Measurements from ENCODE around the gene PACS1.

The PACS1 gene

GRCh38 chr11:66281001-66281400 lies 210.9 kb downstream of the PACS1 start:
- DNase-seq: no peak

DNA sequence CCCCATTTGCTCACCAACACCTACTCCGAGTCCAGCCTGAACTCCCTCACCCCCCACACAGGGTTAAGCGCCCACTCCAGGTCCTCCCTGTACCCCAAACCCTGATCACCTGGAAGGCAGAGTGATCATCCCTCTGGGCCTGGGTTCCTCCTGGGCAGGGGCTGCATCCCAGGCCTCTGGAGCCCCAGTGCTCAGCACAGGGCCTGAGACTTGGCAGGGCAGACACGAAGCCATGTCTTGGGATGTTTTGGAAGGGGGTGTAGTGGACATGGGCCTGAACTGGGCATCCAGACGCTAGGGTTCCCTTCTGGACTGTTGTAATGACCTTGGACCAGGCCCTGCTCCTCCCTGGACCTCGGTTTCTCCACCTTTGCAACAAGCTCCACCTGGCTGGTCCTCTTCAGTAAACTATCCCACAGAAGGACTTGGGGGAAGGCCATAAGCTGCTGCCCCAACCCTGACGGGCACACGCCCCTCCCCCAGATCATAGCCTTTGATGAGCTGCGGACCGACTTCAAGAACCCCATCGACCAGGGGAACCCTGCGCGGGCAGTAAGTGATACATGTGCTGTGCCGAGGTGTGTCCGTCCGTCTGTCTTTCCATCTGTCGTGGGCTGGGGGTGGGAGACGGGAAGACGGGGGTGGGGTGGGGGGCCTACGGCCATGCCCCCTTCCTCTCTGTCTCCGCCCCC lies 211.8 kb downstream of the PACS1 start:
- DNase-seq: no peak

GRCh38 chr11:66282468-66283455 lies 212.7 kb downstream of the PACS1 start:
- peak; percentile 99 for DNase-seq

DNA sequence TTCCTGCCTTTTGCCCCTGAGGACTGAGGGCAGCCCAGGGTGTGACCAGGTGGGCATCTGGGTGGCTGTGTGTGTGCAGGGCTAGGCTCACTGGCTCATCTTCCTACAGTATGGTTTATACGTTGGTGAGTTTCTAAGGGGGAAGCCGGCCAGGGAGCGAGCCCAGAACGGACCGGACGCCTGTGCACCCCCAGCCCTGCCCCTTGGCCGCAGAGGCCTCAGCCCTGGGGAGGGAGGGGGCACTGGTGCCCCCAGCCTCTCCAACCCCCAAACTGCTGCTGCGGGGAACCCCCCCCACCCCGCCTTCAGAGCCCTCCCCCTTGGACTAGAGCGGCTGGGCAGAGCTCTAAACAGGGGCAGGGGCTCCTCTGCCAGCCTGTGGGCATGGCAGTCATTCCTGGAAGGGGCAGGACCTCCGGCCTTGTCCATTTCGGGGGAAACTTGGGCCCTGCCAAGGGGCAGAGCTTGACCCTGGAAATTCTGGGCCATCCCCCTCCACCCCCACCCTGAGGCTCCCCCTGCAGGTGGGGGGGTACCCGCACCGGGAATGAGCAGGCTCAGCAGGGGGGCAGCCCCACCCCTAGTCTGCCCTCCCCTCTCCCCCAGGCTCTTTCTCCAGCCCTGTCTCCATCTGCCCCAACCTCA lies 213.5 kb downstream of the PACS1 start:
- no peak for DNase-seq

DNA sequence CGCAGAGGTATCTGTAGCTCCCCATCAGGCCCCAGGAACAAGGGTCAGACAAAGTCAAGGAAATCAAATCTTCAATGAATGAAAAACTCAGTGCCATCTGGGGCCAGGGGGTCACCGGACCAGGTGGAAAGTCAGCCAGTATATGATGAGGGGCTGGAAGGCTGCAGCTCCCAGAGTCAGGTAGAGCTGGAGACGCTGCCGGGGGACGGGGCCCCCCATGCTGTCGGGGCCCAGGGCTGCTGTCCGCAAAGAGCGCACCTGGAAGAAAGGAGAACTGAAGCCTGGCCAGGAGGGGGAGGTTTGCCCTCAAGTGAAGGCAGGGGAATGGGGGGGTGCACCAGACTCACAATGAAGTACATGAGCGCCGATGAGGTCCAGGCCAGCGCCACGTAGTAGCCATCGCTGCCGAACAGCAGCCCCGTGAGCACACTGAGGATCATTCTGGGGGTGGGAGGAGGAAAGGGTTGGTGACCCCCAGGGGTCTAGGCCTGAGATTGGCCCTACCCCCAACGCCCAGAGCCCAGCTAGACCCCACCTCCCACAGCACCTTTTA lies 214.5 kb downstream of the PACS1 start:
- no peak for DNase-seq

- DNase-seq: no peak
Observed at GRCh38 chr11:66285250-66285947, 215.3 kb downstream of the PACS1 start.

- no peak for DNase-seq
Observed at GRCh38 chr11:66286699-66287098, 216.6 kb downstream of the PACS1 start.

GRCh38 chr11:66287211-66287888 lies 217.3 kb downstream of the PACS1 start:
- DNase-seq: no peak

- no peak for DNase-seq
Observed at GRCh38 chr11:66287889-66288670, 218.0 kb downstream of the PACS1 start.

DNA sequence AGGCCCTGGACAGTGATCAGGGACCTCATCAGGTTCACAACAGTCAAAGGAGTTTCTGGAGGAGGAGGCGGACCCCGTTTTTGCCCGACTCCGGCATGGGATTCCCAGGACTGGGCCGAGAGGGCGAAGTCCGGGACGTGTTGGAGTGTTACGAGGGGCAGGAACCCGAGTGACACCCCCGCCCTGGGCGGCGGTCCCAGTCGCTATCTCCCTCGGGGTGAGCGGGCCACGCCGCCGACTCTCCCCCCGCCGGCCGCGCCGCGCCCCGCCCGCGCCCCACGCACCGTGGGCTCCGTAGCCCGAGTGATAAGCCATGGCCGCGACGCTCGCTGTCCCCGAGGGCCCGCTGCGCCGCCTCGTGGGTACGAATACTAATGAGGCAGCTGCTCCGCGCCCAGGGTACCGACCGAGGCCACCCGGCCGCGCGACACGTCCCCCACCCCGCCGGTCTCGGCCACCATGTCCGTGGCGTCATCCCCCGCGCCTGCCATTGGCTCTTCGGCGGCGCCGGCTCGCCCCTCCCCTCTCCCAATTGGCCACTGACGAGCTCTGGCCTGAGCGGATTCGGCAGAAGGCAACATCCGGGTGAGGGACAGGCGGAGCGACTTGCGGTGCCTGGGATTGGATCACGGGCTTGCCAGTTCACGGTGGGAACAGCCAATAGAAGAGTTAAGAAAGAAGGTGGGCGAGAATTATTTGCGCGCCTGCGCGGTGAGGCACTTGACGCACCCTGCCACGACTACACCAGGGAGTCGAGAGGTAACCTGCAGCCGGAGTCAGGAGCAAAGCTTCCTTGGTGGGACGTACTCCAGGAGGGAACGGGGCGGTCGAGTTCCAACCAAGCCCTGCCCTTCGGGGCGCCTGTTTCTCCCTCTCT lies 218.8 kb downstream of the PACS1 start, which contains the start of gene YIF1A:
Gene YIF1A (minus strand): TSS at position 473 of the 877 bp plus-strand sequence. CDS start 158 bp downstream, at position 315.
- peak; percentile 97 for DNase-seq

- no peak for DNase-seq
Observed at GRCh38 chr11:66289548-66290329, 219.7 kb downstream of the PACS1 start.

DNA sequence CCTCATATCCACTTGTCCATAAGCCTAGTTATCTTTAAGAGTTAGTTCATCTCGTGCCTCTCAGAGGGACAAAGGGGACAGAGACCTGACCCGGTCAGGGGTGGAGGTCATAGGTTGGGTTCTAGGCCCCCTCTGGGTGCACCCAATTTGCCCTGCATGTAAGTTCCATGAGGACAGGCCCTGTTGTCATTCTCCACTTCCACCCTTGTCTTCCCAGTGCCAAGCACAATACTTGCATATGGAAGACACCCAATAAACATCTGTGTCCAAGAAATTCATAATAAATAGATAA lies 220.2 kb downstream of the PACS1 start:
- no peak for DNase-seq

DNA sequence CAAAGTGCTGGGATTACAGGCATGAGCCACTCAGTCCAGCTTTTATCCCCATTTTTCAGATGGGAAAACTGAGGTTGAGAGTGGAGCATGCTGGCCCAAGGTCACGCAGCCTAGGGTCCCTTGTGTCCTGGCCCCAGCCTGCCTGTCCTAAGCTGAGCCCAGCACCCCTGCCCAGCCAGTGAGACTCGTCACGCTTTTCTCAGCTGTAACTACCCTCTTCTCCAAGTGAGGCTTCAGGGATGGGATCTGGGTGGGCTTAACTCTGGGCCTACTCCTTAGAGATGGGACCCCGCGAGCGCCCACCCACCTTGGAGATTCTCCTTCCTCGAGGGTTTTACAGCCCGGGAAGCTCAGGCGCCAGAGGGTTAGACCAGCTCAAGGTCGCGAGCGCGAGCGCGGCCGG lies 221.2 kb downstream of the PACS1 start:
- no peak for DNase-seq

- DNase-seq: no peak
Observed at GRCh38 chr11:66291706-66292542, 221.9 kb downstream of the PACS1 start, which contains the start of gene TMEM151A. Gene TMEM151A, plus strand, starts transcription at chr11:66291894. Its CDS starts 120 bp downstream, at chr11:66292014.

DNA sequence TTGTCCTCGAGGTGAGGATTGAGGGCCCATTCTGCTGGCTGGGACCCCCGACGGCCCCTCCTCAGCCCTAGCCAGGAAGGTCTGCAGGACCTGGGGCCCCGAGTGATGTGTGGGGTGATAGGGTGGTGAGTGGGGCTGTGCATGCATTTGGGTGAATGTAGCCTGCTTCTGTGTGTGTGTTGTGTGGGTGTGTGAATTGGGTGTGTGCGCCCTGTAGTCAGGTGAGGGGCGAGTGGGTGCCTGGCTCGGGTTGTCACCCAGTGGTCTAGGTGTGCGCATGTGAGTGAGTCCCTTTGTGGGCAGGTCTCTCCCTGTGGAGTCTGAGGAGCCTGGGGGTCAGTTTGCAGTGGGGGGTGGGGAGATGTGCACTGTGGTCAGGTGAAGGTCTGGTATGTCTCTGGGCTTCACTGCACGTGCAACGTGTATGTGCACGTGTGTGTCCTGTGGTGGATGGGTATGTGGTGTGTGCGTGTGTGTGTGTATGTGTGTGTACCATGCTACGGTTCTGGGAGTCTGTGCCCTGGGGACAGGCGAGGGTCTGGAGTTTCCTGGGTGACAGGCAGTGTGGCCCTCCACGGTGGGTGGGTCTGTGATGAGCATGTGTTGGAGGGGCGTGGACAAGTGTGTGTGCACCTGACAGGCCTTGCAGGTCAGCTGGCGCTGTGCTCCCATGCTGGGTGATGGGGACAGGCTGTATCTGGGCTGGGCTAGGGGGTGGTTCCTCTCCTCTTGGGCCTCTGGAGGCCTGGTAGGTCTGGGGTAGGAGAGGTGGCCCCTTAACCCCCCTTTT lies 222.7 kb downstream of the PACS1 start:
- DNase-seq: no peak

GRCh38 chr11:66293352-66293751 lies 223.3 kb downstream of the PACS1 start:
- no peak for DNase-seq

Measured in activated CD4-positive, alpha-beta T cell treated with anti-CD3 and anti-CD28 coated beads for 1 hour (primary cell).